K562 (cell line): ENCODE measurements around the gene CHST1. TPM values are rescaled to one million over a fixed set of nuclear protein-coding genes. Genes with fewer than 3 reads are reported as not detected.
A peak's percentile ranks its signal among the peaks of the same experiment; 100 is the strongest.

Experiments used
- ATAC-seq: fragments of 200-7000 bp; cut with Tn5 transposase; 3 replicates; pipeline ENCODE4 v1.9.1; 2020; ENCODE audit warnings: moderate library complexity
- BruUV-seq: library from RNA; stranded (reverse); fragments of 400-500 nt; replicated peaks from 2 replicates; lab custom pipeline; 2021; lab: Mats Ljungman, UMichigan
- CTCF ChIA-PET: fragments of 300-600 bp; formaldehyde crosslinking; extraction: SDS; loops from one replicate; lab custom pipeline; 2021; ENCODE audit warnings: low intra/inter-chr PET ratio; lab: Yijun Ruan, JAX
- POLR2A ChIA-PET: fragments of 300-600, 350-650 bp; sonication (Branson Sonifier 250); formaldehyde crosslinking; extraction: SDS; loops from one replicate; lab custom pipeline; 2021; ENCODE audit warnings: antibody characterized with exemption, inconsistent platforms; lab: Yijun Ruan, JAX
- DNase-seq, 4 experiments: peaks; one replicate each; pipeline versions ENCODE4 v3.0.0 to v3.0.0-alpha.2; 2011 to 2018; ENCODE audit warnings: low spot score in 3 of 4, mixed read lengths in 3 of 4; ENCODE audit errors: extremely low read depth in 1 of 4
- FAIRE-seq: peaks from 2 replicates; lab custom pipeline; 2011; peaks lifted over from hg19 to GRCh38; lab: Jason Lieb, UNC
- H2AFZ ChIP-seq: 2 replicates; pipeline ENCODE4 v1.6.0; 2011; ENCODE audit warnings: low read depth, low read length, control low read depth, inconsistent platforms
- H3K27ac ChIP-seq: fragments of 200-600 bp; 3 replicates; pipeline ENCODE4 v1.8.0; 2011; ENCODE audit warnings: low read depth, mild to moderate bottlenecking, control low read depth, inconsistent platforms, low read length, moderate library complexity, mixed read lengths; ENCODE audit errors: extremely low read depth
- H3K27me3 ChIP-seq, 2 experiments: fragments of 300-600 bp in 1 of 2; 2 replicates in 1 of 2; 3 replicates in 1 of 2; pipeline versions ENCODE4 v1.6.0 to v1.8.0; 2011; ENCODE audit warnings: inconsistent platforms in 2 of 2, low read length in 2 of 2, mild to moderate bottlenecking in 1 of 2, mixed read lengths in 1 of 2, moderate library complexity in 1 of 2; ENCODE audit not compliant: control insufficient read depth in 2 of 2, insufficient read depth in 2 of 2
- H3K36me3 ChIP-seq: fragments of 300-600 bp; 3 replicates; pipeline ENCODE4 v1.8.0; 2011; ENCODE audit warnings: mild to moderate bottlenecking, low read length, inconsistent platforms; ENCODE audit not compliant: control insufficient read depth, insufficient read depth
- H3K4me1 ChIP-seq, 2 experiments: fragments of 200-600 bp in 1 of 2; replicated peaks in 1 of 2; 2 replicates in 1 of 2; 3 replicates in 1 of 2; pipeline versions ENCODE4 v1.5.1 to v1.8.0; 2011; ENCODE audit warnings: inconsistent platforms in 2 of 2, low read length in 2 of 2, mild to moderate bottlenecking in 1 of 2, mixed read lengths in 1 of 2, moderate library complexity in 1 of 2; ENCODE audit not compliant: control insufficient read depth in 2 of 2, insufficient read depth in 2 of 2
- H3K4me2 ChIP-seq: 2 replicates; pipeline ENCODE4 v1.6.1; 2011; ENCODE audit warnings: low read length, control low read depth, inconsistent platforms, mixed read lengths; ENCODE audit not compliant: insufficient read depth
- H3K4me3 ChIP-seq: fragments of 200-600 bp; sonication (generic), shearing (Covaris generic); 2 replicates; pipeline ENCODE4 v1.5.1; 2016; ENCODE audit warnings: control low read depth, inconsistent platforms
- H3K79me2 ChIP-seq: fragments of 200-600 bp; 3 replicates; pipeline ENCODE4 v1.8.0; 2011; ENCODE audit warnings: low read length, inconsistent platforms; ENCODE audit not compliant: control insufficient read depth, insufficient read depth
- H3K9ac ChIP-seq, 2 experiments: 2 replicates each; pipeline versions ENCODE4 v1.6.0 to v1.6.1; 2011; ENCODE audit warnings: low read depth in 2 of 2, low read length in 2 of 2, control low read depth in 1 of 2, inconsistent platforms in 1 of 2, mild to moderate bottlenecking in 1 of 2, mixed read lengths in 1 of 2; ENCODE audit not compliant: insufficient read depth in 1 of 2
- H3K9me1 ChIP-seq: one replicate; pipeline ENCODE4 v1.6.0; 2011; ENCODE audit warnings: inconsistent platforms, mild to moderate bottlenecking, low read length, moderate library complexity; ENCODE audit not compliant: control insufficient read depth, insufficient read depth
- H3K9me3 ChIP-seq: replicated peaks from 2 replicates; pipeline ENCODE4 v1.5.1; 2011; ENCODE audit warnings: low read depth, low read length, inconsistent platforms; ENCODE audit not compliant: control insufficient read depth, insufficient read depth
- H4K20me1 ChIP-seq: replicated peaks from 2 replicates; pipeline ENCODE4 v1.6.1; 2011; ENCODE audit warnings: low read length, inconsistent platforms, mixed read lengths; ENCODE audit not compliant: control insufficient read depth, insufficient read depth
- DMBX1 ChIP-seq: fragments of 250-450 bp; sonication (Bioruptor Pico); IDR thresholded peaks from 2 replicates; pipeline ENCODE4 v1.8.0; 2022; ENCODE audit warnings: inconsistent platforms, mild to moderate bottlenecking, moderate library complexity, borderline replicate concordance
- WGBS: fragments of 100-300 bp; shearing (Covaris generic); methylation state at CpG from one replicate; pipeline ENCODE4 v1.1.6; 2016; ENCODE audit warnings: low coverage, mixed read lengths; ENCODE audit not compliant: insufficient coverage; ENCODE audit errors: missing lambda C conversion rate; 5-methylcytosine and 5-hydroxymethylcytosine counted together
- in situ Hi-C: fragments of 300-500 bp; cut with MboI; formaldehyde crosslinking; loops from 4 replicates; pipeline ENCODE4 v1.15.0; 2018; ENCODE audit warnings: inconsistent platforms, mixed read lengths
- intact Hi-C: fragments of 100-400 bp; cut with micrococcal nuclease; formaldehyde crosslinking; loops from 2 replicates; pipeline ENCODE4 v1.14.2; 2022
- polyA plus RNA-seq, 8 experiments: library from polyadenylated mRNA; depleted of rRNA in 4 of 8; stranded (reverse) in 5 of 8; unstranded in 3 of 8; fragments of >200 nt; fragmentation: Nextera tagmentation in 2 of 8; fragmentation: Illumina TruSeq in 1 of 8; extraction: Ambion mirVana in 2 of 8; extraction: Trizol in 1 of 8; gene quantifications; 2 replicates each; pipeline versions ENCODE4 v1.2.1 to v1.2.3, GENCODE V29; 2011 to 2014; ENCODE audit warnings: inconsistent platforms in 1 of 8, missing spikeins in 1 of 8
- total RNA-seq, 7 experiments: library from RNA; depleted of rRNA in 6 of 7; stranded (reverse); fragments of >200 nt in 6 of 7; fragmentation: Illumina TruSeq in 2 of 7; extraction: Trizol in 2 of 7; gene quantifications; 2 replicates each; pipeline versions ENCODE4 v1.2.1 to v1.2.3, GENCODE V29; 2011 to 2021; ENCODE audit warnings: low replicate concordance in 1 of 7
- TF ChIP-seq, protein P1 (sequence below): sonication (generic); formaldehyde crosslinking; IDR thresholded peaks from 2 replicates; pipeline ENCODE4 v1.8.1; 2023; ENCODE audit warnings: mild to moderate bottlenecking, missing genetic modification reagents

The CHST1 gene
- total and polyA plus RNA-seq, 9 of the 15 experiments (the other 6 are each of a cell fraction or from before 2014, with no cell fraction given): 0.04 to 0.32 (median 0.18) TPM; not detected in 4

DNA sequence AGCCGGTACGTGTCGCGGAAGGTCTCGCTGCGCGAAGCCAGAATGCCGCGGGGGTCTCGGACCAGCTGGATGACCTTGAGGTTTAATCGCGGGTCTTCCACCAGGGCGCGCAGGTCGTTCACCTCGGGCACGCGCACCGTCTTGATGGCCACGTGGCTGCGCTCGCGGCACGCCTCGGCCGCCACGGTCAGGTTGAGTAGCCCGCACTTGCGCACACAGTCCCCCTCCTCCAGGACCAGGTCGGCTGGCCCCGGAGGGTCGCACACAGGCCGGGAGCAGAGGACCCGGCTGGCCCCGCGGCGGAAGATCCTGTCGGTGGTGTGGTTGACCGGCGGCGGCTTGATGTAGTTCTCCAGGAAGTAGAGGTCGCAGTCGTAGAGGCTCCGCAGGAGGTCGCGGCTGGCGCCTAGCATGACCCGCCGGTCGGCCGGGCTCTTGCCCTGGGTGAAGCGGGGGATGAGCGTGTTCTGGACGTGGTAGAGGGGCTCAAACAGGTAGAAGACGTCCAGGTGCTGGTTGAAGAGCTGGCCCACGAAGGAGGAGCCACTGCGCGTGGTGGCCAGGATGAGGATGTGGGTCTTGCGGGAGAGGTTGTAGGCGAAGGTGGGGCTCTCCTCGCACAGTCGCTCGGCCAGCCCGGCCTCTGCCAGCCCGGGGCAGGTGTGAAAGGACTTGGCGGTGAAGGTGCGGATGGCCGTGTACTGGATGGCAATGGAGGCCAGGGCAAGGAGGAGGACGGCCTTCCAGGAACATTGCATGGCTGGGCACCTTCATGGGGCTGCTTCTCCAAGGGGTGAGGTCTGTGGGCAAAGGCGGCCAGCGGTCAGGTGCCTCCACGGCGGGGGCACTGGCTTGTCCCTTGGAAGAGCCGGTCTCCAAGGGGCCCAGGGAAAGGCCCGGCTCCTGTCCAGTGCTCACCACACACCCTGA lies 15.0 kb downstream of the CHST1 start:
- CTCF ChIA-PET: no interaction called here
- DNase-seq (no peak), FAIRE-seq (no peak), ATAC-seq (no peak)
- Histone ChIP-seq H3K27ac (no peak overlapping the region; the same call in 2 of the 3 replicates), H3K4me1 (peaks cover 0 to 22% of the 10 kb centered on the region in 2 experiments; a peak in 3 of 5 replicates)
- POLR2A ChIA-PET: interaction anchor here (0.8 kb wide), 1 partner anchor 16 kb away, joined by 3 read pairs; no protein-coding TSS in a partner anchor
- TF ChIP-seq, protein P1, sequence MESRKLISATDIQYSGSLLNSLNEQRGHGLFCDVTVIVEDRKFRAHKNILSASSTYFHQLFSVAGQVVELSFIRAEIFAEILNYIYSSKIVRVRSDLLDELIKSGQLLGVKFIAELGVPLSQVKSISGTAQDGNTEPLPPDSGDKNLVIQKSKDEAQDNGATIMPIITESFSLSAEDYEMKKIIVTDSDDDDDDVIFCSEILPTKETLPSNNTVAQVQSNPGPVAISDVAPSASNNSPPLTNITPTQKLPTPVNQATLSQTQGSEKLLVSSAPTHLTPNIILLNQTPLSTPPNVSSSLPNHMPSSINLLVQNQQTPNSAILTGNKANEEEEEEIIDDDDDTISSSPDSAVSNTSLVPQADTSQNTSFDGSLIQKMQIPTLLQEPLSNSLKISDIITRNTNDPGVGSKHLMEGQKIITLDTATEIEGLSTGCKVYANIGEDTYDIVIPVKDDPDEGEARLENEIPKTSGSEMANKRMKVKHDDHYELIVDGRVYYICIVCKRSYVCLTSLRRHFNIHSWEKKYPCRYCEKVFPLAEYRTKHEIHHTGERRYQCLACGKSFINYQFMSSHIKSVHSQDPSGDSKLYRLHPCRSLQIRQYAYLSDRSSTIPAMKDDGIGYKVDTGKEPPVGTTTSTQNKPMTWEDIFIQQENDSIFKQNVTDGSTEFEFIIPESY (CRISPR knock-in tag): peak; percentile 59; the same call in 1 of the 2 replicates
- no peak for TF ChIP-seq DMBX1 (CRISPR knock-in tag)
- TF ChIP-seq, all 486 proteins: peak for 1
- H3K9me1 ChIP-seq: peaks cover 7% of the 10 kb centered on the region
- in situ Hi-C loops (no loop called here), intact Hi-C loops (loop anchor here (10.0 kb wide), 2 partner anchors 96 to 196 kb away; no protein-coding TSS in a partner anchor)
- no peak overlapping the region for H3K9ac ChIP-seq
- H3K9me3 ChIP-seq: no peaks in the 10 kb centered on the region
- H3K4me3 ChIP-seq: no peak overlapping the region
- no TSS peak for BruUV-seq
- 0 out of 2 replicates have a peak, but pooled peaks cover 2% of the 10 kb centered on the region for H4K20me1 ChIP-seq
- H3K79me2 ChIP-seq: no peaks in the 10 kb centered on the region
- no peak overlapping the region for H2AFZ ChIP-seq
- 74% methylated on average over 34 of the region's 75 CpGs for WGBS
- H3K4me2 ChIP-seq: no peak overlapping the region
- H3K27me3 ChIP-seq: peaks cover 0 to under 1% of the 10 kb centered on the region in 2 experiments; a peak in 1 of 5 replicates
- H3K36me3 ChIP-seq: no peaks in the 10 kb centered on the region
